Lower leg skin (tissue), 4 donors: ENCODE measurements around the gene DYNAP. TPM values are rescaled to one million over a fixed set of nuclear protein-coding genes. Genes with fewer than 3 reads are reported as not detected.

Experiments
- DNase-seq, 2 donors: peaks; one replicate each; pipeline ENCODE4 v3.0.0-alpha.2; 2019; ENCODE audit warnings: low spot score in 2 of 2
- H3K4me3 ChIP-seq: fragments of 200-600 bp; sonication (generic); 2 replicates; pipeline ENCODE4 v1.5.1; 2017; ENCODE audit warnings: mild to moderate bottlenecking, low read depth; ENCODE audit not compliant: poor library complexity, severe bottlenecking
- POLR2A ChIP-seq, 2 donors: fragments of 450-650 bp; IDR thresholded peaks; one replicate each; pipeline ENCODE4 v1.6.1; 2016 to 2017; ENCODE audit warnings: antibody characterized with exemption in 2 of 2, mild to moderate bottlenecking in 1 of 2, moderate library complexity in 1 of 2
- WGBS, 2 donors: methylation state at CpG; one replicate each; pipeline ENCODE4 v1.1.5; 2018; 5-methylcytosine and 5-hydroxymethylcytosine counted together
- intact Hi-C: fragments of 100-400 bp; cut with DNase I; formaldehyde crosslinking; loops from one replicate; pipeline ENCODE4 v1.15.0; 2023; ENCODE audit warnings: low total_unique reads
- total RNA-seq, 4 donors: library from RNA; depleted of rRNA; stranded (reverse); fragments of >200 nt; gene quantifications; one replicate each; pipeline ENCODE4 v1.1.0, GENCODE V29; 2016
- TF ChIP-seq, protein P1 (sequence below), 3 donors: fragments of 450-650 bp; IDR thresholded peaks; one replicate each; pipeline ENCODE4 v1.5.1; 2016; ENCODE audit warnings: antibody characterized with exemption in 3 of 3, mild to moderate bottlenecking in 3 of 3, moderate library complexity in 2 of 3

The DYNAP gene
- total RNA-seq, 4 donors from 2014 or later: not detected

DNA sequence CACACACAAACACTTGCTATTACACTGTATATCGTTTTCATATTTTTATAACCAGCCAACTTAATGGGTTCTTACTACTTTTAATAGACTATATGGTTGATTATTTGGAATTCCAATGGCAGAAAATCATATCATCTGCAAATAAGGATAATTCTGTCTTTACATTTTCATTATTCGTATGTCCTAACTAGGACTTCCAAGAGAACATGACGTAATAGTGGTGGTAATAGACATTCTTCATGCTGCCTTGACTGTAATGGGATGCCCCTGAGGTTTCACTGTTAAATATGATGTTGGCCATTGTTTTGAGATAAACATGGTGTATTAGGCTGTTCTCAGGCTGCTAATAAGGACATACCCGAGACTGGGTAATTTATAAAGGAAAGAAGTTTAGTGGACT is 45.2 kb downstream of the DYNAP start:
- no peak for DNase-seq
- 81 to 85% methylated on average over 4 of the region's 4 CpGs for WGBS, 2 donors
- TF ChIP-seq, protein P1, sequence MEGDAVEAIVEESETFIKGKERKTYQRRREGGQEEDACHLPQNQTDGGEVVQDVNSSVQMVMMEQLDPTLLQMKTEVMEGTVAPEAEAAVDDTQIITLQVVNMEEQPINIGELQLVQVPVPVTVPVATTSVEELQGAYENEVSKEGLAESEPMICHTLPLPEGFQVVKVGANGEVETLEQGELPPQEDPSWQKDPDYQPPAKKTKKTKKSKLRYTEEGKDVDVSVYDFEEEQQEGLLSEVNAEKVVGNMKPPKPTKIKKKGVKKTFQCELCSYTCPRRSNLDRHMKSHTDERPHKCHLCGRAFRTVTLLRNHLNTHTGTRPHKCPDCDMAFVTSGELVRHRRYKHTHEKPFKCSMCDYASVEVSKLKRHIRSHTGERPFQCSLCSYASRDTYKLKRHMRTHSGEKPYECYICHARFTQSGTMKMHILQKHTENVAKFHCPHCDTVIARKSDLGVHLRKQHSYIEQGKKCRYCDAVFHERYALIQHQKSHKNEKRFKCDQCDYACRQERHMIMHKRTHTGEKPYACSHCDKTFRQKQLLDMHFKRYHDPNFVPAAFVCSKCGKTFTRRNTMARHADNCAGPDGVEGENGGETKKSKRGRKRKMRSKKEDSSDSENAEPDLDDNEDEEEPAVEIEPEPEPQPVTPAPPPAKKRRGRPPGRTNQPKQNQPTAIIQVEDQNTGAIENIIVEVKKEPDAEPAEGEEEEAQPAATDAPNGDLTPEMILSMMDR (IDR thresholded peaks at IDR 0.05): no peak
- TF ChIP-seq POLR2A (IDR thresholded peaks at IDR 0.05): no peak
- no peak overlapping the region for H3K4me3 ChIP-seq
- intact Hi-C loops: no loop called here

DNA sequence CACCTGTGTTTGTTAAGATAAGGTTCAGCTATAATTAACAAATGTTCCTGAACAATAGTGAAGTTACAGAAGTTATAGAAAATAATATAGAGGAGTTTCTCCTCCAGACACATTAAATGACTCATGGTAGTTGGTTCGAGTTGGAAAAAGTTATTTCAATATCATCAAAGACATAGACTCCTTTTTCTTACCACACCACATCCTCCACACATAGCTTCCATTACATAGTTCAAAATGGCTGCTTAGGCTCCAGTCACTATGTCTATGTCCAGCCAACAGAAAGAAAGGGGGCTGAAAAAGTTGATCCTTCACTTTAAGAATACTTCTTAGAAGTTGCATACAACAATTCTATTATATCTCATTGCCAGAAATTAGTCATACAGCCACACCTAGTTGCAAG is 50.7 kb downstream of the DYNAP start:
- intact Hi-C loops: no loop called here
- no peak for DNase-seq
- no peak overlapping the region for H3K4me3 ChIP-seq
- TF ChIP-seq POLR2A (IDR thresholded peaks at IDR 0.05): no peak
- TF ChIP-seq, protein P1 (IDR thresholded peaks at IDR 0.05): no peak
- 37 to 47% methylated on average over 1 of the region's 1 CpG for WGBS, 2 donors

DNA sequence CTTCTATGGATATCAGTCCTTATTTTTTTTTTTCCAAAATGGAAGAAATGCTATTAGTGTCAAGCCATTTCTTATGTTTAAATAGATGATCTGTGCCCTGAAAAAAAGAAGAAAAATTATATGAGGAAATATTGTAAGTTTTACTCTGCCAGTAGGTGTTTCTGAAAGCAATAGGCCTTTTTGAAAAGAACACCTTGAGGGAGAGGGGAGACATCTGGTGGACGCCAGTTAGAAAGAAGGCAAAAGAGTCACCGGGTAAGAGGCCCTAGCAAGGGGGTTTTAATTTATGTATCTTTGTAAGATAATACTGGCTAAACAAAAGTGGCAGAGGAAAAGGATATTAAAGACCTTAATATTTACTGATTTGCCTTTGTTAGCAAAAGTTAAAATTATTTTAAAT is 56.1 kb downstream of the DYNAP start:
- TF ChIP-seq, protein P1 (IDR thresholded peaks at IDR 0.05): no peak
- no peak for TF ChIP-seq POLR2A (IDR thresholded peaks at IDR 0.05)
- 20 to 25% methylated on average over 2 of the region's 2 CpGs for WGBS, 2 donors
- intact Hi-C loops: no loop called here
- no peak for DNase-seq
- no peak overlapping the region for H3K4me3 ChIP-seq

Other genes with a start within 250 kb of the DYNAP start
- not detected for gene STARD6, start 233.4 kb upstream of the DYNAP start, total RNA-seq
- 1 to 10 TPM in 1 of 4 donors, under 1 TPM in 3; 0.29 to 3.3 (median 0.88) TPM for gene C18orf54, start 233.3 kb upstream of the DYNAP start, total RNA-seq
- gene RAB27B, start 237.2 kb downstream of the DYNAP start, total RNA-seq: 10 to 100 TPM; 22.6 to 34.8 (median 27.2) TPM